ENCODE results near the gene TEPSIN.

GRCh38 chr17:81197409-81197795 is 41.5 kb downstream of the TEPSIN start:
- TF ChIP-seq POLR2AphosphoS5 (IDR thresholded peaks at IDR 0.05) = no peak
- TF ChIP-seq, protein P1, sequence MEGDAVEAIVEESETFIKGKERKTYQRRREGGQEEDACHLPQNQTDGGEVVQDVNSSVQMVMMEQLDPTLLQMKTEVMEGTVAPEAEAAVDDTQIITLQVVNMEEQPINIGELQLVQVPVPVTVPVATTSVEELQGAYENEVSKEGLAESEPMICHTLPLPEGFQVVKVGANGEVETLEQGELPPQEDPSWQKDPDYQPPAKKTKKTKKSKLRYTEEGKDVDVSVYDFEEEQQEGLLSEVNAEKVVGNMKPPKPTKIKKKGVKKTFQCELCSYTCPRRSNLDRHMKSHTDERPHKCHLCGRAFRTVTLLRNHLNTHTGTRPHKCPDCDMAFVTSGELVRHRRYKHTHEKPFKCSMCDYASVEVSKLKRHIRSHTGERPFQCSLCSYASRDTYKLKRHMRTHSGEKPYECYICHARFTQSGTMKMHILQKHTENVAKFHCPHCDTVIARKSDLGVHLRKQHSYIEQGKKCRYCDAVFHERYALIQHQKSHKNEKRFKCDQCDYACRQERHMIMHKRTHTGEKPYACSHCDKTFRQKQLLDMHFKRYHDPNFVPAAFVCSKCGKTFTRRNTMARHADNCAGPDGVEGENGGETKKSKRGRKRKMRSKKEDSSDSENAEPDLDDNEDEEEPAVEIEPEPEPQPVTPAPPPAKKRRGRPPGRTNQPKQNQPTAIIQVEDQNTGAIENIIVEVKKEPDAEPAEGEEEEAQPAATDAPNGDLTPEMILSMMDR (IDR thresholded peaks at IDR 0.05) = no peak
- no peak for TF ChIP-seq POLR2A (IDR thresholded peaks at IDR 0.05)
- no peak for TF ChIP-seq EP300 (IDR thresholded peaks at IDR 0.05)
